Globus pallidus (tissue), 1 donor: ENCODE data around the gene LRMDA.
"Not testable (repeated sequence)": the region's sequence is repeated elsewhere in the genome, so short reads cannot be mapped to it uniquely, and the experiment has no call there.

Experiments
- DNase-seq: peaks from one replicate; pipeline ENCODE4 v3.0.0-alpha.2; 2015; ENCODE audit warnings: low spot score

LRMDA gene

DNA sequence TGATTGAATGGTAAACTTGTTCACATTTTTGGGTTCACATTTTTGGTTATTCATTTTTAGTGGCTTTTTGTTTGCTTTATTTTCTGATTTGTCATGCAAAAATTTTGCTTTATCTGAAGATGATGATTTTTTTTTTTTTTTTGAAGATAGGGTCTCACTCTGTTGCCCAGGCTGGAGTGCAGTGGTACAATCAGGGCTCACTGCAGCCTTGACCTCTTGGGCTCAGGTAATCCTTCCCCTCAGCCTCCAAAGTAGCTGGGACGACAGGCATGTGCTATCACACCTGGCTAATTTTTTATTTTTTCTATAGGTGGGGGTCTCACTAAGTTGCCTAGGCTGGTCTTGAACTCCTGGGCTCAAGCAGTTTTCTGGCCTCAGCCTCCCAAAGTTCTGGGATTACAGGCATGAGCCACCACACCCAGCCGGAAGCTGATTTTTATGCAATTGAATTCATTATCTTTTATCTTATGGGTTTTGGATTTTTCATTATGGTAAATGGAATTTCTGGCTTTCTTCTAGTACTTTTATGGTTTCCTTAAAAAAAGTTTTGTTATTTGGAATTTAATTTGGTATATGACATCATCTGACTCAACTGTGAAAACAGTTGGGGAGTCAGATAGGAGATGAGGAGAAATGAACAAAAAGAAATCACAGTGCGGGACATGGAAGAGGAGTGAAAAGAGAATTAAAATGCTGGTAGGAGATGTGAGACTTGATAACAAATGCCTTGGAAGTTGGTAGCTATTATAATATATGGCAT lies 158.7 kb downstream of the LRMDA start:
- no peak for DNase-seq

DNA sequence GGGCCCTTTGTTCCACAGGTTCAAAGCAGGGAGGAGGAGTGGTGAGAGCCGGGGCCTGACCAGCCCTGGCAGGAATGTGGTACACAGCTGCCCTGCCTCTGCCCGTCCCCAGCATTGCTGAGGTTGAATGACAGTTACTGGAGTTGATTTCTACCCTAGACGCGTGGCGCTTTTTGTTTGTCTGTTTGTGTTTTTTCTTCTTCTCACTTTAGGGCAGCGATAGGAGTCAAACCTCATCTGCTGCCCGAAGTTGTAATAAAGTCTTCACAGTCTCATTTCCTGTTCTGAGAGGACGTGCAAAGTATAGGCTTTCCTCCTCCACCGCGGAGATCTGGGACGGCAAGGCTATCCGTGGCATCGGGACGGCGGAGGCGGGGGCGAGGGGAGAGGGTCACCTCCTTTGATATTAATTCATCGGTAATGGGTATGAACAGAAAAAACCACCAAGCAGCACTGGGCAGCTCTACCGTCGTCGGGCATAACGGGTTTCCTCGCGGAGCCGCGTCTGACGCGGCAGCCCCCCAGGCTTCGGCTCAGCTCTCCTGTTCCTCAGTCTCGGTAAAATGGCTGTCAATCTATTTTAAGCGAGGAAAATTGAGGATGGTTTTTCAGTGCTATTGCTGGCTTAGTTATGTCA lies 160.8 kb downstream of the LRMDA start:
- no peak for DNase-seq

DNA sequence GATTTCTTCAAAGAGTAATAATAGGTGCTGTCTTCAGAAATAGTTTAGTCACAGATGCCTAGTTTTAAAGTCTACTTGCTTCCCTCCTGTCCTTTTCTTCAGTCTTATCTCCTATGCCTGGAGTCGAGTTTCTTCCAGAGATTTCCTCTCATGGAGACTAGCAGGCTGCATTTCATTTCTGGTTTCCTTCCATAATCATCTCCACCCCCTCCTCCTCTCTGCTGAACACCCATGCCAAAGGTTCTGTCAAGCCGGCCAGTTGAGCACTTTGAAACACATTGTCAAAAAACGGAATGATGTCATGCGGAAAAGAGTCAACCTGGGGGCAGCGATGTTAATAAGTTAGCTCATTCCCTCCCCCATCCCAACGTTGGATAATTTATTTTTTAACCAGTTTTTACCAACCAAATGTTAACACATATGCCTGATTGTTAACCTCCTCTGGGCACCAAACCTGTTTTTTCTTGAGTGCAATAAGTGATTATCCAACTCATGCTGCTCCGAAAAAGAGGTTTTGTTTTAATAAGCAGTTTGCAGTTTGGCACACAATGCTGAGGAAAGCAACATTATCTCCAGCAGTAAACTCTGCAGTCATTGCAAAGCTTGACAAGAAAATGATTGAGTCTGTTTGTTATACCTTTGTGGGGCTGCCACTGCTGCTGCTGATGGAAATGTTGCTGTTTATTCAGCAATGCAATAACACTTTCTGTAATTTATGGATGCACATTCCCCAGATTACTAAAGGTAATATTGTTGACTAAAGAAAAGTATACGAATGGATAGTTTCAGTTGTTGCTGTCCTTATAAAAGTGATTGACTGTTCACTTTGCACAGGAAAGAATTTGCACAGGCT lies 161.6 kb downstream of the LRMDA start:
- no peak for DNase-seq

DNA sequence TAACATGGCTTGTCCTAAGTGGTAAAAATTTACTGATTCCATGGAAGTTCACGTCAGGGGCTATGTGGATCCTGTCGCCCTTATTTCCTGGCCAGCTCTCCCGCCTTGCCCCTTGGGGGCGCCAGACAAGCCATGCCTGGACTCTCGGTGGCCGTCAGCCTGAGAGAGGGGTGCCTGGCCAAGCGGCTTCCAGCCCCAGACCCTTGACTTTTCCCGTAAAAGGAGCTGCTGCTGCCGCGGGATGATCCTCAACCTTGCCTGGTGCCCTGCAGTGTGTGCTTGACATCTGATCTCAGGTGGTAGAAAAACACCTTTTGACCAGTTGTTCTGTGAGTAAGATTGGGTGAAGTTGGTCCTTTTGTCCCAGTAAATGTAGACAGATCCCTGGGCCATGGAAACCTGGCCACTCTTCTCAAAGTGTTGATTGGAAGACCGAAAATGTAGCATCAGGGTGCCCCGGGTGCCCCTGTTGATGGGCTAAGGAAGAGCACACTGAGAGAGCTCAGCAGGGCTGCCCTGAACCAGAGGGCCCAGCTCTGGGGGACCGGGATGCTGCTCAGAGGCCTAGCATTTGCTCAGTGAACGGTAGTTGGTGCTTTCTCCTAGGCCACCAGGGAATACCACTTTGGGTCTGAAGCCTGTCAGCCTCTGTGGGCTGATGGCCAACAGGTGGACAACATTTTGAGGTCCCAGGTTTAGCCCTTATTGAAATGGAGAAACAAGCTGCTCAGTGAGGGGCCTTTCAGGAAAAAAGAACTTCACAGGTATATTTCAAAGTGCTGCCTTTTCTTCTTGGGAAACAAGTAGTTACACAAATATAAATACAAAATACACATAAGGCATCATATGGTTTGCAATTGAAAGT lies 162.5 kb downstream of the LRMDA start:
- no peak for DNase-seq

DNA sequence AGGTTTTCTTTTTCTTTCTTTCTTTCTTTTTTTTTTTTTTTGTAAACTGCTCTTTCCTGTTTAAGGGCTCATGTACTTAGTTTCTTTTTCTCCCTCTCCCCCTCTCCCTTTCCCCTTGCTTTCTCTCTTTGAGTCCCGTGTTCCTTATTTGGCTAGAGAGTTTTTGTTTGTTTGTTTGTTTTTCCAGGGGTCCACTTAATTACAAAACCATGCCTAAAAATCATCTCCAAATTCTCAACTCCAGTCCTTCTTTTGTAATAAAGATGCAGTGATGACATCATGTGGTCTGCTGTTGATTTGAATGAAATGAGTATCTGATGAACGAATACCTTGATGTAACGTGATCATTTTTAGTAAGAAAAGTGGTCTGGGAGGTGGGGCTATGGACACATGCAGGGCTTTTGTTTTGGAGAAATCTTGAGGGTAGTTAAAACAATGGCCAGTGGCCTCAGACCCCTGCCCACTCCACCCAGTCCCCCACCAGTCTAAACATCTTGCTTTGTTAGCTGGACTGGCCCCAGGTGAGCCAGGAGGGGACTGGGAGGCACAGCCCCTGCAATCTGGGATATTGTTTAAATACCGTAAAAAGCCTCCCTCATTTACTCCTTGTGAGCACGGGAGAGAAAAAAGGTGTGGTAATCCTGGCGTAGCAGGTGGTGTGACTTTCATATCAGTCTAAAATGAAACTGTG lies 165.7 kb downstream of the LRMDA start:
- no peak for DNase-seq

DNA sequence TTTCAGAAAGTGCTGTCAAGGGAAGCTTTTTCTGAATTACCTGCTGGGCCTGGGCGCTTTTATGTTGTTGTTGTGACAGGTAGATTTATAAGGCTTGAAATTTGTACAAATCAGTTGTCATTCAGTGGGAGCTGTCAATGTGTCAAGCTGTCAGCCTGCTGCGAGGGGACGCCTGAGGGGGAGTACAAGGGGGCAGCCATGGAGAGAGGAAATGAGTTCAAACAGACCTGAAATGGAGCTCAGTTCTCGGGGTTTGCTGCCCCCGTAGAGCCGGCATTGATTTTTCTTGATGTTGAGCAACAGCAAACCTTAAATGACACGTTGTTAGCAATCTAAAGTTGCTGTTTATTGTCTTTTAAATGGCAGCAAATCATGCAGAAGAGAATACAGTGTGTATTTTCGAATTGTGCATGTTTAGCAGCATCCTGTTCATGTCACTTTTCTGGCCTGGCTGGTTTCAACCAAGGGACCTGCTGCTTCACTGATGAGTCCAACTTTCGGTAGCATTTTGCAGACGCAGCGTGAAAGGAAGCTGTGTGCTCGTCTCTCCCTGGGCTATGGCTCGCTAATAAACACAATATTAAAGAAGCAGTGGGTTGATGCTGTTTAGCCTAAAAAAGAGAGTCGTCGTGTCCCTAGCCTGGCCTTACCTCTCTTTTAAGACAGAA lies 166.5 kb downstream of the LRMDA start:
- DNase-seq = no peak

DNA sequence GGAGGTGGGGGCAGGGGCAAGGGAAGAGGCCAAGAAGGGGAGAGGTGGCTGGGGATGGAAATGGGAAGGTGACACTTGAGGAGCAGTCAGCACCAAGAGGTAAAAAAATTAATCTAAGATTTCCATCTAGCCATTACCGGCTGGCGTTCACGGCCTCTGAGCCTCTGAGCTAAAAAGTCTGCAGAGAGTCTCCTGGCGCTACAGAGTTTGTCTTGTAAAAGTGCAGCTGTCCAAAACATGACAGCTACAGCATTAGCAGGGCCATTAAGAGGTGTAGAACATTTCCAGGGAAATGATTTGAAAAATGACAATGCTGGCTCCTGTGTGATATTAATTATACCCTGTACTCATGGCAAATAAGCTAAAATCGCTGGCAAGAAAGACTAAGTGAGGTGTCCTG lies 167.6 kb downstream of the LRMDA start:
- DNase-seq = no peak

GRCh38 chr10:75599875-75600648 lies 168.6 kb downstream of the LRMDA start:
- no peak for DNase-seq

- DNase-seq = no peak
Measured at GRCh38 chr10:75600833-75601232, 169.4 kb downstream of the LRMDA start.

GRCh38 chr10:75602341-75602740 lies 170.9 kb downstream of the LRMDA start:
- DNase-seq = no peak

DNA sequence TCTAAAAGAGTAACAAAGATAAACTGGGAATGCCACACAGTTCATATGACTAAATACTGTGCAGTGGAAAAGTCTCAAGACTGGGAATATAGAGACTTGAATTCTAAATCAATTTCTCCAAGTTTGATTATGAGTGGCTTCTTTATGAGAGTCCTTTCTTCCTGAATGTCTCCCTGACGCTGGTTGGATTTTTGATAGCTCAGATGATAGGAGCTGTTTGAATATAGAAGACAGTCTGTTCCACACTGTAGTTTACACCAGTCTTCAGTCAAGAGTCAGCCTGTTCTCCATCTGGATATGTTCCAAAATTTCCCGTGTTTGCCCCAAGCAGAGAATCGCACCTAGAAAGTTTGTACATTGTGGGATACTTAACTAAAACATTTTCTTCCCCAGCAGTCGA lies 173.7 kb downstream of the LRMDA start:
- no peak for DNase-seq

- DNase-seq = not testable (repeated sequence)
Measured at GRCh38 chr10:75605795-75606194, 174.4 kb downstream of the LRMDA start.

DNA sequence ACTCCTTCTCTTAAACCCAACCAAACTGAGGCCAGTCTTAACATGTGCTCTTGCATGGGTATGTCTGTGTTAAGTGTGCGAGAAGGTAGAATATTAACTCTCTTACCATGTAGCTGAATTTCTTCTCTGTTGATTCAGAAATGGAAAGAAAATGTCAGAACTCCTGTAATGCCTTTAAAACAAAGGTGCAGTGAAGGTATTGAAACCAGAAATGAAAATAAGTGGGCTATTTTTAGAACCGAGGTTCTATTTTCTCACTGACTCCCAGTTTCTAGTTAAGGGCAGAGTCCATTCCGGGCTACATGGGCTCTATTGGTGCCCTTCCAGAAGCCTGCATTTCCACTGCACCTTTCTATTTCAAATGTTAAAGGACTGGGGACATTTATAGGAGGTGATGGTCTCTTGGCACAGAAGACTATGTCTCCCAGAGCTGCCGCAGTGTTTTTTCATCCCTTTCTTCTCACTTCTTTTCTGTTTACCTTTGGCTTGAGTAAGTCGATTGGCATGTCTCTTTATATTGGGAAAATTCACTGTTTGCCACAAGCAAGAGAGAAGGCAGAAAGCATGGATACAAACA lies 174.9 kb downstream of the LRMDA start:
- DNase-seq = no peak

DNA sequence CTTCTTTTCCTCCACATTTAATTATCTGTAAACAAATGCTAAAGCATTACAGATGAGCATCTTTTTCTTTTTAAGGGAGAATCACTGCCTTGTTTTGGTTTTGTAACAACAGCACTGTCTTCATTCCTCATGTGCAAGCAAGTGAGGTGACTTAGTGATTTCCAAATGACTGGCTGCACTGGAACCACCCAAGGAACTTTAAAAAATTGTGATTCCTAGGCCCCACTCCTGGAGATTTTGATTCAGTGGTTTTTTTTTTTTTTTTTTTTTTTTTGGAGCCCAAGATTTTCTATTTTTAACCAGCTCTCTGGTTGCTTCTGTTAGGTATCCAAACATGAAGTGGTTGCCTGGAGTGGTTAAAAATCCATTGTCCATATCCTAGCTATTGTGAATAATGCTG lies 176.2 kb downstream of the LRMDA start:
- no peak for DNase-seq

DNA sequence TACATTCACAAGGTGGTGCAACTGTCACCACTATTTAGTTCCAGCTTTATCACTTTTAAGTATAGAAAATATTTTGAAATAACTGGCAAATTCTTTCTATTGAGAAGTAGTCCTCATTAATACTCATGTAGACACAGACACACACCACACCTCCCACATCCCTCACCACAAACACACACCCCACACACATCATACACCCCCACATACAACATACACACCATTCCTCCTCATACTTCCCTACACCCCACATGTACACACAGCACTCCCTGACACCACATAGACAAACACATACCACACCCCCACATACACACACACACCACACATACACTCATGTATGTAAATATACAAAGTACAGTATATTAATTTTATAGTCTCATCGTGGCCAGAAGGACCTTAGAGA lies 178.8 kb downstream of the LRMDA start:
- DNase-seq = no peak

DNA sequence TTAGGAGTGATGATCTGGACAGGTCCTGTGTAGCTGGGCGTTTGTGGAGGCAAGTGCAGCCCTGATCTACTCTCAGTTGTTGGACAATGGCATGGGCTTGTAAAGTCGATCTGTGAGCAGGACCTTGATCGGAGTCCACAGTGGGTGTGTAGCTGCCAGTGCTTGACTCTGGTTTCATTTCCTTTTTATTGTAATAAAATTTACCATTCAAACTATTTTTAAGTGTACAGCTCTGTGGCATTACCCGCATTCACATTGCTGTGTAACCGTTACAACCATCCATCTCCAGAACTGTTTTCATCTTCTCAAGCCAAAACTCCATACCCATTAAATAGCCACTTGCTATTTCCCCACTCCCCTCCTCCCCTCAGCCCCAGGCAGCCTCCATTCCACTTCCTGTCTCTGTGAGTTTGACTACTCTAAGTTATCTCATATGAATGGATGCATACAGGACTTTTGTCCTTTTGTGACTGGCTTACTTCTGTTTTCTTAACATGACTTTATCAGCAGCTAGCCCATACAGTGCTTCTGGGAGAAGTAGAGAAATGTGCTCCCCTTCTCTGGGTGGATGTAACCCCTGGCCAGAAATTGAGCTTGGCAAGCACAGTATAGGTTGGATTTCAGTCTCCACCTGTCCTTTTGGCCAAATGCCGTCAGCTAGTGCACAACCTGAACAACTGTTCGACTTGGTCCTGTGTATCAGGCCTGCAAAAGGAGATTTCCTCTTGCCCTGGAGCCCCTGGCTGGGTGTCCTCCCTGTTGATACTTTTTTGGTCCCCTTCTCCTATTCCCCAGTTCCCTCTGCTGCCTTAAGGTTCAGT lies 180.0 kb downstream of the LRMDA start:
- peak; percentile 27 for DNase-seq

- DNase-seq = no peak
Measured at GRCh38 chr10:75611993-75612372, 180.6 kb downstream of the LRMDA start.

DNA sequence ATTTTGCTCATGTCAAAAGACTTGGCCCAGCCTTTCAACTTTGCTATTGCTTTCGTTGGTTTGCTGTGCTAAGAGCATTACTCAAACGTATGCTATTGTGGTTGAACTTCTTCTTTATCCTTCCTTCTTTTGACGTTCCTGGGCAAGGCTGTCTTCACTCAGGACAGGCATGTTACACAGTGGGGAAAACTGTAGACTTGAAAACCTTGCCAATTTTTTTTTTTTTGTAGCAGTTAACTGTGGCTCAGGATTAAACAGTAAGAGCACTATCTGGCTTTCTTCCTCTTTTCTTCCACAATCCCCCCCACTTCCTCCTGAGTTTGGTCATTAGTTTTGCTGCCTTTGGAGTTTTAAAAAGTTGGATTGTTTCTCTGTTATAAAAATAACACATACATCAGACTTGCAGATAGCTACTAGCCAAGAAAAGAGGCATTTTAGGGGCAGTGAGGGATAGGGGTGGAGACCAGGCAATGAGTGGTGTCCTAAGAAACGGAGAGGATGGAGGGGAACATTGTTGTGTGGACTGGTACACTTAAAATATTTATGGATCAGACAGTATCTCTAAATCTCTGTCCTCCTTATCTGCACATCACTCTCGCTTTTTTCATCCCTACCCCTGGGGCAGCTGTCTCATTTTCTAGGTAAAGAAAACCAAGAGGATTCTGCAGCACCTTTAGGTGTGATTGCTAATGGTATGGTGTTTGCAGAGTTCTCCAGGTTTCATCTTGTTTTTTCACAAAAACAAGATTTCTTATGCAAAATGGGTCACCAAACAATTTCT lies 181.7 kb downstream of the LRMDA start:
- peak; percentile 75 for DNase-seq
